Retina (tissue), 1 donor: ENCODE measurements around the gene SRGAP3.
A peak's percentile ranks its signal among the peaks of the same experiment; 100 is the strongest.

ENCODE experiments used
- DNase-seq: peaks from one replicate; pipeline ENCODE4 v3.0.0-alpha.2; 2016

The SRGAP3 gene

DNA sequence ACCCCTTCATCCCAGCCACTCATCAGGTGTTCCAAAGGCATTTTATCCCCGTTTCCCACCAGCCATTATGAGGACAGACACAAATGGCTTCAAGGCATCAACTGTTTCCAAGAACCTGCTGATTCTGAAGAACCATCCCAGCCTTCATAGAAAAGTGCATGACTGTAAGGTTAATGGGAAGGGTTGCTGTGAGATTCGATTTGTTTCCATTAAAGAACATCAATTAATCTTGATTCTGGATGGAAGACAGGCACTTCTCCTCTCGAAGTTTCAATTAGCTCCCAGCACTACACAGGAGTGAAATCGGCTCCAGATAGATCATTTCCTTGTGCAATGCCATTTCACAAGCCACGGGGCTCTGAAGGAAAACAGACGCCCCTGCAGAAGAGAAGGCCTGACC, 25.8 kb downstream of the SRGAP3 start:
- no peak for DNase-seq

DNA sequence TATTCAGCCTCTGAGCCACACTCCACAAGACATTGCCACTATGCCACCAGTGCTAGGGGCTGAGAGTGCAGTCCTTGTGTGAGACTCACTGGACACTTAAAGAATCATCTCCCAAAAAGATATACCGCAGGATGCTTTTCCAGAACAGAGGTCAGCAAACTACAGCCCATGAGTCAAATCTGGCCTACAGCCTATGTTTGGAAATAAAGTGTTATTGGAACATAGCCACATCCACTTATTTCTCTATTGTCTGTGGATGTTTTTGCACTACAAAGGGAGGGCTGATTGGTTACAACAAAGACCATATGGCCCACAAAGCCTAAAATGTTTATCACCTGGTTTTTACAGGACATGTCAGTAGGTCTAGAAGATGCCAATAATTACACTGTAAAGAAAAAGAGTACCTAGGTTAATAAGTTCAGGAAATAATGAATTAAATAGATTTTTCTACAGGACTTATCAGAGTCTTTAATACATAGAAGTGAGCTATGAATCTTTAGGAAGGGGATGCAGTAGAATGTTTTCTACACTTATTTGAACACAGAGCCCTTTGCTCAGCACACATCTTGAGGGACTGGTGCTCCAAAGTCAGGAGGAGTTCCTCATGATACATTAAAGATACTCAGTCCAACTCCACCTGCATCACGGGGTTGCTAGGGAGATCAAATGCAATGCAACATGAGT, 26.3 kb downstream of the SRGAP3 start:
- DNase-seq, result no peak

DNA sequence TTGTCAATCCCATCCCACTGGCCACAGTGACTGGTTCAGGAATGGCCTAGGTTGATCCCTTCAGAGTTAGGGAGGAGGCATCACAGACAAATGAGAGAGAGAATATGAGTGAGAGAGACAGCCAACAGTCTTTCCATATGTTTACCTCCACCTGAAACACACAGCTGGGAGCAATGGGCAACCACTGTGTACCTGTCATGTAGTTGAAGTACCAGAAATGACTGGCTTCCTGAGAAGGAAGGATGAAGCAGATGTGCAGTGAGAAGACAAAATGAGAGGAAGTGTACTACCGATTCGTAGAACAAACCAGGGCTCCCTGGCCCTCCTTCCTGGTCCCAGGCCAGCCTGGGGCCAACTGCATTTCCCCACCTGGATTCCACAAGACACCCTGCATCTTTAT, 27.4 kb downstream of the SRGAP3 start:
- no peak for DNase-seq

DNA sequence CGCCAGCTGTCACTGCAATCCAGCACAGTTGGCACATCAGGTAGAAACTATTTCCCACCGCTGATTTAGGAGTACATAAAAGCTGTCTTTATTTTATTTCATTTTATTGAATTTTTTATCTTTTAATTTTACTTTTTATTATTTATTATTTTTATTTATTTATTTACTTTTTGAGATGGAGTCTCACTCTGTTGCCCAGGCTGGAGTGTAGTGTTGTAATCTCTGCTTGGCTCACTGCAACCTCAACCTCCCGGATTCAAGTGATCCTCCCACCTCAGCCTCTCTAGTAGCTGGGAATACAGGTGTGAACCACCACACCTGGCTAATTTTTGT, 31.0 kb downstream of the SRGAP3 start:
- no peak for DNase-seq

DNA sequence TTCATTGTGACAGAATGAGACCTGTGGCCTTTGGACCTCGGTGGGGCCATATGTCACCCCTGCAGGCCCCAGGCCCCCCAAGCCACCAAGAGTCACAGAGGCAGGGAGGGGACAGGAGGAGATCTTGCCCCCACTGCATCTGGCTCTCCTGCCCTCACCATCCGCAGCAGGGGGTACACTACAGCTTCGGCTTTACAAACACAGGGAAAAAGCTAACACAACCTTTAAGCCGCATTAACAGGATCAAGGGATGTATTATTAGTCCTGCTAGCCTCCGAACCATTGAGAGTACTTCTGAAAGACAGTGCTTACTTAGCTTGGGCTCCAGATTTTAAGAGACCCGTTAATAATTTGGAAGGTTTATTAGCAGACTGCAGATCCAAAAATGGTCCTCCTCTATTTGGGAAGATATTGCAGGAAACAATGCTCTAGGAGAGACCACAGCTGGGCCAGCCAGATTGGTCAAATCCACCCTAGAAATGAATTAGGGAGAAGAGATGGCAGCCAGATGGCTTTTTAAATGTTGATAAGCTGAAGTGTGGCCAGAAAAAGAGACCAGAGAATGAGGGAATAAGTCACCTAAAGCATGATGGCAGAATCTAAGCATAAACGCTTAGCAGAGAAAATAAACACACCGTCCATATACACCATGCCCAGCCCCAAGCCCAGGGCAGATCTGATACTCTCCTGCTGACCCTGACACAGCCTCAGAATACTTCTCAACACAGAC, 31.5 kb downstream of the SRGAP3 start:
- peak; percentile 28 for DNase-seq

DNA sequence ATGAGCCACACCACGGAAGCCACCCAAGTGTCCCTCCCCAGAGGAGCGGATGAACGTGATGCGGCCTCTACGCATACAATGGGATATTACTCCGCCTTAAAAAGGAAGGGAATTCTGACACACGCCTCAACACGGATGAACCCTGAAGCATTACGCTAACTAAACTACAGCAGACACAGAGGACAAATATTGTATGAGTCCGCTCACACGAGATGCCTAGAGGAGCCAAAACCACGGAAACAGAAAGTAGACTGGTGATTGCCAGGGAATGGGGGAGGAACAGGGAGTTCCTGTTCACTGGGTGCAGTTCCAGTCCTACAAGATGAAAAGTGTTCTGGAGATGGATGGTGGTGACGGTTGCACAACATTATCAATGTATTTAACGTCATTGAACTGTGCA, 32.7 kb downstream of the SRGAP3 start:
- no peak for DNase-seq

DNA sequence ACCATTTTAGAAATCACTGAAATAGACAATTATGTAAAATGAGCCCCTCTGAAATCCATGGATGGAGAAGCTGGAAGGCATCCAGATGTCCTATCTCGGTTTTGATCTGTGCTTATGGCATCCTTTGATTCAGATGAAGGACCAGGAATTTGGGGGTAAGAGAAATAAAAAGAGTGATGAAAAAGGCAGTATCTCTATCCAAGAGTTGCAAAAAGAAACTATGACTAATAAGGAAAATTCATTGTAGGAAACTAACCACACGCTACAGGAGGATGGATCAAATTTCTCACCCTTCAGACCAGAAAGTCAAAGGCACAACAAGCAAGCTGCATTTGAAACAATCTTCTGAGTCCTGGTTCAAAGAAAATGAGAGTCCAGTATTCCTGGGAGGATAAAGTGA, 34.8 kb downstream of the SRGAP3 start:
- DNase-seq, result no peak

DNA sequence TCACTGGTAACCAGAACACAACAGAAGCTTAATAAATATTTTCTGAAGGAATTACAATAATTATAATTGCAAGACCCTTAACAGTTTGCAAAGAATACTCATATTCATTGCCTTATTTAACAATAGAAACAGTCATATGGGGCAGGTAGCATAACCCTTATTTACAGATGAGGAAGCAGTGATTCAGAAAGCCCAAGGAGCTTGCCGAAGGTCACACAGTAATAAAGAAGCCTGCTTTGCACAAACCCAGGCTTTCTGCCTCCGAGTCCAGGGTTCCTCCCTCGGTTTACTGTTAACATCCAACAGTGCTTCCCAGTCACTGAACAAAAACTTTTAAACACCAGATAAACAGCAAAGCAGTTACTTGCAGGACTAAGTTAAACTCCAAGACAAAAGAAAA, 35.3 kb downstream of the SRGAP3 start:
- no peak for DNase-seq

DNA sequence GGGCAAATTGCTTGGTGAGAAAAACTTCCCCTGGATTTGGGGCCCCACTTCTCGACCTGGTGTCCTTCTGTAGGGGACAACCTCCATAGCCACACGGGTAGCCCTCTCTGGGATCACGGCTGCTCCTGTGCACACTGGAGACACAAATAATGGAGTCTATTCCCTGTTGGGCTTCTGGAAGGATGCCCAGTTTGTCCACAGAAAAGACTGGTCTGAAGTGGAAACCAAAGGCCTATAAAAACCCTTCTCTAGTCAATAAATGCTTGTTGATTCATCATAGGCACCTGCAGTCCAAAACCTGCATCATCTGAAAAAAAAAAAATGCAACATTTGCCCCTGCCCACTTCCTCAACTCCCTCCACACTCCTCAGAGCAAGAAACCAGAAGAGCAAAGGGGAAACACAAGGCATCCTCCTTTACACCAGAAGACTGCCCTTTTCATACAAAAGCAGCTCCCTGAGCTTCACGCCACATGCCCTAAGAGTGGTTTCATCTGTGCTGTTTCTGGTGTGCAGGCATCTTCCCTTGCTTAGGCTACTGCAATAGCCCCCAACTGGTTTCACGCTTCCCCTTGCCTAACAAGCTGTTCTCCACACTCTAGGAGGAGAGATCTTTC, 36.3 kb downstream of the SRGAP3 start:
- DNase-seq, result no peak

DNA sequence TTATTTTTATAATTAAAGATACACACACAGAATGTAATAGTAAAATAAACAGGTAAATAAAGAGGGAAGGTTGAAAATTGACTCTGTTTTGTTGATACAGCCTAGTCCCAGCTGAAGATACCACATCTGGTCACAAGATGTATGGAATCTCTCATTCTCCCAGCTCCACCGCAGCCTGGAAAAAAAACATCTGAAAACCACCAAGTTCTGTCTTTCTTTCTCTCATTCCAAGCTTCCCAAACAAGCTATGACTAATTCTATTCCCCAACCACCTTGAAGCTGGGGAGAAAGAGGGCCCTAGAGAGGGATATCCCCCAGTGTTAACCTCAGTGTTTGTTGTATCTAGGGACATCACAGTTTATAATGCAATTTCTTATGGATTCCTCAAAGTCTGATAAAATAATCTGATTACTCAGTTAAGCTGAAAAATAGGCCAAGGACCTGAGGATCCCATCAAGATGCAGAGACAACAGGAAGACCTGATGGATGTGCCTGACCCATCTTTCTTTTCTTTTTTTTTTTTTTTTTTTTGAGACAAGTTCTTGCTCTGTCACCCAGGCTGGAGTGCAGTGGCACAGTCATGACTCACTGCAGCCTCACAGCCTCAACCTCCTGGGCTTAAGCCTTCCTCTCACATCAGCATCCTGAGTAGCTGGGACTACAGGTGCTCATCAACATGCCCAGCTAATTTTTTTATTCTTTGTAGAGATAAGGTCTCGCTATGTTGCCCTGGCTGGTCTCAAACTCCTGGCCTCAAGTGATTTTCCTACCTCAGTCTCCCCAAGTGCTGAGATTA, 38.1 kb downstream of the SRGAP3 start:
- no peak for DNase-seq

DNA sequence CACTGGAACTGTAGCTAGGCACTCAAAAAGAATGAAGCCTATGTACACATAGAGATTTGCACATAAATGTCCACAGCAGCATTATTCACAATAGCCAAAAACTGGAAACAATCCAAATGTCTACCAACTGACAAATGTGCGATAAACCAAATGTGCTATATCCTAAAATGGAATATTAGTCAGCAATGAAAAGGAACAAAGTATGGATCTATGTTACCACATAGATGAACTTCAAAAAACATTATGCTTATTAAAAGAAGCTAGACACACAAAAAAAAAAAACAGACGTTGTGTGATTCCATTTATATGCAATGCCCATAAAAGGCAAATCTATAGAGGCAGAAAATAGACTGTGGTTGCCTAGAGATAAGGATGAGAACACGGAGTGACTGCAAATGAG, 39.7 kb downstream of the SRGAP3 start:
- DNase-seq, result no peak

DNA sequence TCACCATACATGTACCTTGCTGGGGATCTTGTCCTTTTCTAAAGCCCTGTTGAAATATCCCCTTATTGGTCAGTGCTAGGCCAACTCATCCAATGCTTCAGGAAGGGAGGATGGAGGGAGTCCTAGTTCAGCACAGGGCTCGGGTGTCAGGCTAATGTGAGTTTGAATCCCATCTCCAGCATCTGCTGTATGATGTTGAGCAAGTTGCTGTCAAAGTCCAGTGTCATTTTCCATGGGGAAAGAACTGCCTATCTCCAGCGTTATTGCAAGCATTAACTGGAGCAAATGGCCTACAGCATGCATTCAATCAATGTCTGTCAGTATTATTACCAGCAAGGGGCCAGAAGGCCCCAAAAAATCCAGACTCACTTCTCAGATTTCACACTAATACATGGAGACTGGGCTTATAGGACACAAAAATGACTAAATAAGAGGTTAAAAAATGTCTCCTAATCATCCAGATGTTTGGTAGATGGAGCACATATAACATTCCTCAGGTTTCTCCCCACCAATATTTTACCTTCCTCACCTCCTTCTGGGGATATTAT, 40.8 kb downstream of the SRGAP3 start:
- DNase-seq, result no peak

DNA sequence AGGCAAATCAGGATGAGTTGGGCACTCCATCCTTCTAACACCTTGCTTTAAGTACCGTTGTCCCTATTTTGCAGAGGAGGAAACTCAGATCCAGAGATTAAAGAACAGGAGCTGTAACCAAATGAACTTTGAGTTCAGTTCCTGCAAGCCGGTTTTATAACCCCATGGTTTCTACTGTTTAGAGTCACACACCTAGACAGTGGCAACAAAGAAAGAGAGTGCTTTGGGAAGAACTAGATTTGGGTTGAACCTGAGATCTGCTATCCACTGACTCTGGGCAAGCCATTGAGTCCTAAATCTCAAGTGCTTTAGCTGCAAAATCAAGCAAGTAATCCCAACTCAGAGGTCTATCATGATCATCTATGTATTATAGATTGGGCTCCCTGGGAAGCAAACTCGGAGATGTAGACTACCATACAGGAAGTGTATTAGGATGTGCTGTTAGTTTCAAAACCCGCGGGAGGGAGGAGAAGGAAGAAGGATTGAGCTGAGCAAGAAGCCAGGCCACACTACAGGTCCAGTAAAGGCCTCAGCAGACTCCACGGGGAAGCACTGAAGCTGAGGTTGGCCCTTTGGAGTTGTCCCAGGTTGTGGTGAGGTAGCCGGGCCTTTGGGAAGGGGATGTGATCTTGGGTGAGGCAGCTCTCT, 42.2 kb downstream of the SRGAP3 start:
- DNase-seq, result no peak

DNA sequence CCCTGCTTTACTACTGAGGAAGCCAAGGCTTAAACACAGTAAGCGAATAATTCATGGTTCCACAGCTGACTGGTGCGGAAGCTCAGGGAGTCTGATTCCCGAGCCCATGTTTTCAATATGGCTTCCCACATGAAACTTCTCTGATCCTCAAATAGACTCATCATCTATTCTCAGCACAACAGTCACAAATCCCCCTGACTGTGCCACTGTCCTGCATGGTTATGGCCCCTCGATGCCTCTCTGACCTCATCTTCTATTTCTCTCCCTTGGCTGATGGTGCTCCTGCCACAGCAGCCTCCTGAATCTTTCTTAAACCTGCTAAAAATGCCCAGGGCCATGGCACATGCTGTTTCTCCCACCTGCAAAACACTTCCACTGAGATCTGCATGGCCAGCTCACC, 43.2 kb downstream of the SRGAP3 start:
- no peak for DNase-seq

DNA sequence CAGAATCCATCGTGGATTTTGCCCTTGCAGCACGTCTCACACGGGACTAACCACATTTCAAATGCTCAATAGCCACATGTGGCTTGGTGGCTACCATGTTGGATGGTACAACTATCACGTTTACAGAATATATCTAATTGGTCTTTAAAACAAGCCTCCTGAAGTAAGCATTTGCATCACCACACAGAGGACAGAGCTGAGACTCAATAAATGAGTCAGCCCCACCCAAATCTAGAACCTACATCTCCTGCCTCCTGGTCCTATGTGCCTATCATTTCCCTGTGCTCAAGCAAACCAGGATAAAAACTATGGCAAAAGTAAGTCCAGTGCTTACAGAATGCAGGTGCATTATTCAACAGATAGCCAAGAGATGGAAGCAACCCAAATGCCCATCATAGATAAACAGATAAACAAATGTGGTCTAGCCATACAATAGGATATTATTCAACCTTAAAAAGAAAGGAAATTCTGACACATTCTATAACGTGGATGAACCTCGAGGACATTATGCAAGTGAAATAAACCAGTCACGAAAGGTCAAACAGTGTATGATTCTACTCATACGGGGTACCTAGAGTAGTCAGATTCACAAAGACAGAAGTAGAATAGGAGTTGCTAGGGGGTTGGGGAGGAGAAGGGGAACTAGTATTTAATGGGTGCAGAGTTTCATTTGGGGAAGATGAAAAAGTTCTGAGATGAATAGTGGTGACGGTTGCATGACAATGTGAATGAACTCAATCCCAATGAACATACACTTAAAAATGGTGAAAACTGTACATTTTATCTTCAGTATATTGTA, 43.9 kb downstream of the SRGAP3 start:
- no peak for DNase-seq

DNA sequence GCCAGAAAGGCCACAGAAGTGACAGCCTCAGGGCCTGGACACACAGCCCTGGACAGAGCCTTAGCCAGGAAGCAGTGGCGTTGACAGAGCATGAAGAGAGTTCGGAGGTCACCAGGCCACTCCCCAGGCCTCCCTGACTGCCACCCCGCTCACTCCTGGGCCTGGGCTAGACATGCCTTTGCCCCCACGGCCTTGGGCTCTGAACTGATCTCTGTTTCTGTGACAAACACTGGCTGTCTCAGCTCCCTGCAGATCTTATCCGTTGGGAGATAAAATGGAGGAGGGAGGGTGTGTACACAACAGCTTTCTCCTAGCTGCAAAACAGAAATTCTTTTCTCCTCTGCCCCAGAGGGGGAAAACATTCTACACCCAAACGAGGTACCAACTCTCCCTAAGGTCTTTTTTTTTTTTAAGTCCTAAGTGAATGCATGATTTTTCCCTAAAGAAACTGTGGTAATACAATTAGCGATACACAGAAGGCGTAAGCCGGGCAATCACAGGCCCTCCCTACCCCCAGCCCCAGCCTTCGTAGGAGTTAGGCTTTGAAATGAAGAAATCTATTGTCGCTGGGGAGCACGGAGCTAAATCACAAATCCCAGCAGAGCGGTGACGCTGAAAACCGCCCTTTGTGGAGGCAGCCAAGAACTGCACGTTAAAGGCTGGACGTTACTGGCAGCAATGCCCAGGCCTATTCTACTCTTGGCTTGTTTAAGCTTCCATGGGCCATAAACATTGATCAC, 45.0 kb downstream of the SRGAP3 start:
- DNase-seq, result peak; percentile 68

DNA sequence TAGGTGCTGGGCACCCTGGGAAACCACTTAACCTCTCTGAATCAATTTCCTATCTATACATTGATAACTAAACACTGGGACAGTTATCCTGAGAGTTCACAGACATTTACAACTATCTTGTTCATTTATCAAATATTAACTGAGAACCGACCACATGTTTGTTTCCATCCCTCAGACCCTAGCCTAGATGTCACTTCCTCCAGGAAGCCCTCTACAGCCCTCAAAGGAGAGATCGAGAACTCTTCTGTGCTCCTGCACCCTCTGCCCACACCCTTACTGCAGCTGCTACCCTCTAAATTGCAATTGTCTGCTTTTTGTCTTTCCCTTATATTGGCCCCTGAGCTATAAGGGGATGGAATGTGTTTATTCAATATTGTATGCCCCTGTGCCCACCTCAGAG, 46.1 kb downstream of the SRGAP3 start:
- DNase-seq, result no peak

DNA sequence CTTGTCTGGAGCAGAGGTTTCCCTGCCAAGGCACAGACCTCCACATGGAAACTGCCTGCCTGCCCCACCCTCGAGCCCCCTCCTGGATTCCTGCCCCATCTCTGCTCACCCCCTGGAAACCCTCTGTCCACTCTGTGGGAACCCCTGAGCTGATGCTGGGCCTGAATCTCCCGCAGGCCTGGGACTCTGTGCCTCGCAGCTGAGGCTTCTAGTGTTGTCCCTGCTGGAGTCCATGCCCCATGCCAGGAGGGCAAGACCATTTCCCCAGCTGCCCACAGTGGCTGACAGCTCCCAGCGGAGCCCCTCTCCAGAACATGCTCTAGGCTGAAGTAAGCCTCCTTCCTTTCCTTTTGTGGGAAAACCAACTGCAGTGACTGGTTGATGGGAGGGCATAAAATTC, 46.9 kb downstream of the SRGAP3 start:
- DNase-seq, result no peak

DNA sequence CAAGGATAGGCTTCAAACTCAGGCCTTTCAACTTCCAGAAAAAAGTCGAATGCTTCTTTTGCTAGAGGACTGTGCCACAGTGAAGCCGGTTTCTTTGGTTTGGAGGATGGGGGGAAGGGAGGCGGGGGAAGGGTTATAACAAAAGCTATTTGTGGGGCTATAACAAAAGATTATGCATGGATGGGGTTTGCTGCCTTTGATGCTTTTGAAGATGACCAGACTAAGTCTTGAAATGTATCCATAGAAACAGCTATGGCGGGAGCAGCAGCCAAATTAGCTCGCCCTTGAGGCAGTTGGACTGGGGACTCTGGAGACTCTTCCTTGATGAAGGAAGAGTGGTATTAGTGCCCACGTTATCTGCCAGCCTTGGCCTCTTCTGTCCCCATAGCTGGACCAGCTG, 47.5 kb downstream of the SRGAP3 start:
- DNase-seq, result peak; percentile 31

DNA sequence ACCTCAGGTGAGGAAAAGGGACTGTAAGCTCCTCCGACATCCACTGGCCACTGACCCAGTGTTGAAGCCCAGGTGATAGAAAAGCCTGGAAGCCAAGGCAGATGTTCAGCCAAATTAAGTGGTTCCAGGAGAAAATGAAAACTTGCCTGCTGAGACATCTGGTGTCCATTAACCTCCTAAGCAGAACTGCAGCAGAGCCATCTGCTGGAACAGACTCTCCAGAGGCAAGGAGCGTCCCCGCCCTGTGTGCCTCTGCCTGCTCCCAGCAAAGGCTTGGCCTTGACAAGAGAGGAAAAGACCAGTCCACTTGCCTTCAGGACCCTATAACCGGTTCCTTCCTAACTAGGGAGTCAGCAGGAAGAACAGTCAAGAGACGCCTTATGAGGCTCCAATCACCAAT, 48.2 kb downstream of the SRGAP3 start:
- peak; percentile 54 for DNase-seq

DNA sequence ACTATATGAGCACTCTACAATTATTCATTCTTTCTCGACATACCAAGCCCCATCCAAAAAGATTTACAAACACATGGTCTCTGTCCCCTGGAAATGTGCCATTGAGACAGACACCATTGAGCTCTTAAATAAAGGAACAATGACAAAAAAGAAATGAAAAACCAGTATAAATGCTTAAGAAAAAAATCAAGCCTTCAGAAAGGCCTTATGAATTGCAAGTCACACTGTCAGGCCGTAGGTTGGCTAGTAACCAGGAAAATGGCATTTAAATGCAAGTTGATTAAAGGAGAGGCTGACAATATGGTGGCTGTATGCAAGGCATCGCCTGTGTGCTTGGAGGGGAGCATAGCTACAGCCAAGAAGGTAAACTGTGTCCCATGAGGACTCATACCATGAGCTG, 49.7 kb downstream of the SRGAP3 start:
- DNase-seq, result no peak
